ENCODE results near the gene TIE1.

- no peak for TF ChIP-seq NFIB (CRISPR knock-in tag; IDR thresholded peaks at IDR 0.05; ENCODE audit: borderline replicate concordance)
- no peak for TF ChIP-seq RFX5 (IDR thresholded peaks at IDR 0.05; ENCODE audit: low read depth, low read length)
- no peak for TF ChIP-seq ZNF282 (IDR thresholded peaks at IDR 0.05; ENCODE audit: partially characterized antibody)
- TF ChIP-seq ZNF207 (IDR thresholded peaks at IDR 0.05; ENCODE audit: borderline replicate concordance) = no peak
These were observed 21.1 kb upstream of the TIE1 start for GRCh38 chr1:43279666-43280065.

Measured in HepG2 (cell line).